Measurements from ENCODE around the gene PPM1B. TPM values are rescaled to one million over a fixed set of nuclear protein-coding genes. Genes with fewer than 3 reads are reported as not detected.

The PPM1B gene
- total and polyA plus RNA-seq, 7 experiments from 2014 or later: 46.0 to 89.5 (median 74.7) TPM

- Mint-ChIP-seq H3K9me3 (peaks cover 0 to 5% (median 0%) of the 10 kb centered on the region in 11 donors), H3K27ac (no peak overlapping the region), H3K27me3 (peaks cover 0 to 6% (median 0%) of the 10 kb centered on the region in 5 donors), H3K4me1 (no peaks in the 10 kb centered on the region), H3K4me3 (no peak overlapping the region), H3K36me3 (peaks cover 0 to 6% (median 0%) of the 10 kb centered on the region in 5 donors)
- DNase-seq (no peak), ATAC-seq (no peak)
- ChIA-PET CTCF (interaction anchor here (0.6 kb wide), 1 partner anchor 233 kb away, joined by 4 read pairs; no protein-coding TSS in a partner anchor), POLR2A (no interaction called here)
- H3K9me3 ChIP-seq (ENCODE audit: control insufficient read depth in 2 of 3, low read length in 3 of 3): no peaks in the 10 kb centered on the region
- intact Hi-C loops (cut with micrococcal nuclease): no loop called here
- H3K27me3 ChIP-seq (ENCODE audit: control insufficient read depth in 2 of 2, insufficient read depth in 2 of 2, low read length in 2 of 2): no peaks in the 10 kb centered on the region
- H3K4me3 ChIP-seq (ENCODE audit: low read length): no peak overlapping the region
- H3K27ac ChIP-seq (ENCODE audit: low read depth, low read length): no peak overlapping the region
- H3K36me3 ChIP-seq (ENCODE audit: control insufficient read depth in 2 of 3, insufficient read depth in 3 of 3, low read length in 3 of 3): no peaks in the 10 kb centered on the region
- no peaks in the 10 kb centered on the region for H3K4me1 ChIP-seq (ENCODE audit: control insufficient read depth in 2 of 2, insufficient read depth in 2 of 2, low read length in 2 of 2)
Measured at GRCh38 chr2:44271296-44271695, 102.6 kb downstream of the PPM1B start.

GRCh38 chr2:44273076-44273475, 104.4 kb downstream of the PPM1B start:
- no peaks in the 10 kb centered on the region for H3K9me3 ChIP-seq (ENCODE audit: control insufficient read depth in 2 of 3, low read length in 3 of 3)
- H3K27ac Mint-ChIP-seq: no peak overlapping the region
- DNase-seq (no peak), ATAC-seq (no peak)
- H3K9me3 Mint-ChIP-seq: peaks cover 0 to 5% (median 0%) of the 10 kb centered on the region in 11 donors
- intact Hi-C loops (cut with micrococcal nuclease): no loop called here
- H3K27me3 Mint-ChIP-seq: peaks cover 0 to 4% (median 0%) of the 10 kb centered on the region in 5 donors
- H3K4me1 Mint-ChIP-seq: no peaks in the 10 kb centered on the region
- no peaks in the 10 kb centered on the region for H3K4me1 ChIP-seq (ENCODE audit: control insufficient read depth in 2 of 2, insufficient read depth in 2 of 2, low read length in 2 of 2)
- peaks cover 0 to 6% (median 0%) of the 10 kb centered on the region in 5 donors for H3K36me3 Mint-ChIP-seq
- ChIA-PET POLR2A (no interaction called here), CTCF (no interaction called here)
- H3K27me3 ChIP-seq (ENCODE audit: control insufficient read depth in 2 of 2, insufficient read depth in 2 of 2, low read length in 2 of 2): no peaks in the 10 kb centered on the region
- H3K4me3 ChIP-seq (ENCODE audit: low read length): no peak overlapping the region
- no peak overlapping the region for H3K27ac ChIP-seq (ENCODE audit: low read depth, low read length)
- no peaks in the 10 kb centered on the region for H3K36me3 ChIP-seq (ENCODE audit: control insufficient read depth in 2 of 3, insufficient read depth in 3 of 3, low read length in 3 of 3)
- H3K4me3 Mint-ChIP-seq: no peak overlapping the region

- POLR2A ChIA-PET: no interaction called here
- Histone ChIP-seq H3K36me3 (ENCODE audit: control insufficient read depth in 2 of 3, insufficient read depth in 3 of 3, low read length in 3 of 3) (no peaks in the 10 kb centered on the region), H3K27me3 (ENCODE audit: control insufficient read depth in 2 of 2, insufficient read depth in 2 of 2, low read length in 2 of 2) (no peaks in the 10 kb centered on the region), H3K4me3 (ENCODE audit: low read length) (no peak overlapping the region), H3K27ac (ENCODE audit: low read depth, low read length) (no peak overlapping the region), H3K9me3 (ENCODE audit: control insufficient read depth in 2 of 3, low read length in 3 of 3) (no peaks in the 10 kb centered on the region), H3K4me1 (ENCODE audit: control insufficient read depth in 2 of 2, insufficient read depth in 2 of 2, low read length in 2 of 2) (no peaks in the 10 kb centered on the region)
- no peak for ATAC-seq
- DNase-seq: no peak
- peaks cover 0 to 4% (median 0%) of the 10 kb centered on the region in 5 donors for H3K27me3 Mint-ChIP-seq
- H3K9me3 Mint-ChIP-seq: peaks cover 0 to 5% (median 0%) of the 10 kb centered on the region in 11 donors
- CTCF ChIA-PET: no interaction called here
- H3K4me1 Mint-ChIP-seq: no peaks in the 10 kb centered on the region
- intact Hi-C loops (cut with micrococcal nuclease): no loop called here
- H3K27ac Mint-ChIP-seq: no peak overlapping the region
- peaks cover 0 to 6% (median 0%) of the 10 kb centered on the region in 5 donors for H3K36me3 Mint-ChIP-seq
- H3K4me3 Mint-ChIP-seq: no peak overlapping the region
Measured at GRCh38 chr2:44273596-44273995, 104.9 kb downstream of the PPM1B start.

- no peaks in the 10 kb centered on the region for H3K4me1 Mint-ChIP-seq
- ChIA-PET CTCF (no interaction called here), POLR2A (no interaction called here)
- H3K4me3 ChIP-seq (ENCODE audit: low read length): no peak overlapping the region
- ATAC-seq: no peak
- no peaks in the 10 kb centered on the region for H3K9me3 ChIP-seq (ENCODE audit: control insufficient read depth in 2 of 3, low read length in 3 of 3)
- H3K36me3 ChIP-seq (ENCODE audit: control insufficient read depth in 2 of 3, insufficient read depth in 3 of 3, low read length in 3 of 3): no peaks in the 10 kb centered on the region
- H3K27me3 Mint-ChIP-seq: peaks cover 0 to 4% (median 0%) of the 10 kb centered on the region in 5 donors
- no peaks in the 10 kb centered on the region for H3K9me3 Mint-ChIP-seq
- H3K27ac Mint-ChIP-seq: no peak overlapping the region
- no peak for DNase-seq
- no peak overlapping the region for H3K4me3 Mint-ChIP-seq
- no peak overlapping the region for H3K27ac ChIP-seq (ENCODE audit: low read depth, low read length)
- intact Hi-C loops (cut with micrococcal nuclease): no loop called here
- no peaks in the 10 kb centered on the region for H3K4me1 ChIP-seq (ENCODE audit: control insufficient read depth in 2 of 2, insufficient read depth in 2 of 2, low read length in 2 of 2)
- H3K36me3 Mint-ChIP-seq: peaks cover 0 to 3% (median 0%) of the 10 kb centered on the region in 5 donors
- no peaks in the 10 kb centered on the region for H3K27me3 ChIP-seq (ENCODE audit: control insufficient read depth in 2 of 2, insufficient read depth in 2 of 2, low read length in 2 of 2)
Measured at GRCh38 chr2:44275927-44276303, 107.2 kb downstream of the PPM1B start.

GRCh38 chr2:44277541-44277940, 108.9 kb downstream of the PPM1B start:
- ChIA-PET CTCF (interaction anchor here (0.6 kb wide), 1 partner anchor 69 kb away, joined by 3 read pairs; no protein-coding TSS in a partner anchor), POLR2A (no interaction called here)
- H3K27me3 ChIP-seq (ENCODE audit: control insufficient read depth in 2 of 2, insufficient read depth in 2 of 2, low read length in 2 of 2): no peaks in the 10 kb centered on the region
- DNase-seq (no peak), ATAC-seq (no peak)
- no peak overlapping the region for H3K27ac Mint-ChIP-seq
- H3K36me3 ChIP-seq (ENCODE audit: control insufficient read depth in 2 of 3, insufficient read depth in 3 of 3, low read length in 3 of 3): no peaks in the 10 kb centered on the region
- H3K4me3 ChIP-seq (ENCODE audit: low read length): no peak overlapping the region
- H3K9me3 Mint-ChIP-seq: no peaks in the 10 kb centered on the region
- H3K4me1 ChIP-seq (ENCODE audit: control insufficient read depth in 2 of 2, insufficient read depth in 2 of 2, low read length in 2 of 2): no peaks in the 10 kb centered on the region
- no peaks in the 10 kb centered on the region for H3K4me1 Mint-ChIP-seq
- no peak overlapping the region for H3K4me3 Mint-ChIP-seq
- no peaks in the 10 kb centered on the region for H3K9me3 ChIP-seq (ENCODE audit: control insufficient read depth in 2 of 3, low read length in 3 of 3)
- H3K36me3 Mint-ChIP-seq: peaks cover 0 to 11% (median 0%) of the 10 kb centered on the region in 5 donors
- H3K27ac ChIP-seq (ENCODE audit: low read depth, low read length): no peak overlapping the region
- peaks cover 0 to 4% (median 0%) of the 10 kb centered on the region in 5 donors for H3K27me3 Mint-ChIP-seq
- intact Hi-C loops (cut with micrococcal nuclease): no loop called here

GRCh38 chr2:44280869-44281268, 112.2 kb downstream of the PPM1B start:
- Histone ChIP-seq H3K27me3 (ENCODE audit: control insufficient read depth in 2 of 2, insufficient read depth in 2 of 2, low read length in 2 of 2) (no peaks in the 10 kb centered on the region), H3K9me3 (ENCODE audit: control insufficient read depth in 2 of 3, low read length in 3 of 3) (no peaks in the 10 kb centered on the region), H3K27ac (ENCODE audit: low read depth, low read length) (no peak overlapping the region), H3K4me1 (ENCODE audit: control insufficient read depth in 2 of 2, insufficient read depth in 2 of 2, low read length in 2 of 2) (no peaks in the 10 kb centered on the region), H3K36me3 (ENCODE audit: control insufficient read depth in 2 of 3, insufficient read depth in 3 of 3, low read length in 3 of 3) (no peaks in the 10 kb centered on the region), H3K4me3 (ENCODE audit: low read length) (no peak overlapping the region)
- H3K9me3 Mint-ChIP-seq: no peaks in the 10 kb centered on the region
- ATAC-seq (no peak), DNase-seq (no peak)
- ChIA-PET CTCF (no interaction called here), POLR2A (no interaction called here)
- peaks cover 0 to 13% (median 3%) of the 10 kb centered on the region in 5 donors for H3K36me3 Mint-ChIP-seq
- no peak overlapping the region for H3K4me3 Mint-ChIP-seq
- intact Hi-C loops (cut with micrococcal nuclease): no loop called here
- H3K27ac Mint-ChIP-seq: no peak overlapping the region
- peaks cover 0 to 10% (median 3%) of the 10 kb centered on the region in 5 donors for H3K27me3 Mint-ChIP-seq
- no peaks in the 10 kb centered on the region for H3K4me1 Mint-ChIP-seq
